CD4-positive, alpha-beta T cell treated with Interleukin-1 beta for 1 hour (primary cell): ENCODE results near the gene CARD14.
A peak's percentile ranks its signal among the peaks of the same experiment; 100 is the strongest.

Experiments used
- DNase-seq, 2 donors: peaks; one replicate each; pipeline ENCODE4 v3.0.0-alpha.2; 2020 to 2022

CARD14 gene

DNA sequence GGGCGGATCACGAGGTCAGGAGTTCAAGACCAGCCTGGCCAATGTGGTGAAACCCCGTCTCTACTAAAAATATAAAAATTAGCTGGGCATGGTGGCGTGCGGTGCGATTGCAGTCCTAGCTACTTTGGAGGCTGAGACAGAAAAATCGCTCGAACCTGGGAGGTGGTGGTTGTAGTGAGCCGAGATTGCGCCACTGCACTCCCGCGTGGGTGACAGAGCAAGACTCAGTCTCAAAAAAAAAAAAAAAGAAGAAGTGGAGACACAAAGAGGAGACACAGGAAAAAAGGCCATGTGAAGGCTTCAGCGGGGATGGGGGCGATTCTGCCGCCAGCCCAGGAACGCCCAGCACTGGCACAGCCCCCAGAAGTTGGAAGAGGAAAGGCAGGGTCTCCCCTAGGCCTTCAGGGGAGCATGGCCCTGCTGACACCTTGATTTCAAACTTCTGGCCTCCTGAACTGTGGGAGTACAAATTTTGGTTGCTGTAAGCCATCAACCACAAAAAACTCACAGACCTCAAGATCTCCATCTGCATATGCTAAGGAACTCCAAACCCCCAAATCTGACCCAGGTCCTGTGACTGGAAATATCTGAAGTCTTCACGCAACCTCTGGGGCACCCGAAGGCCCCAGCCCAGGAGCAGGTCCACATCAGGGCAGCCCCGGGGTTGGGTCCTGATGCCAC is 43.3 kb downstream of the CARD14 start:
- peak in 1 of 2 donors; percentile 52 for DNase-seq

DNA sequence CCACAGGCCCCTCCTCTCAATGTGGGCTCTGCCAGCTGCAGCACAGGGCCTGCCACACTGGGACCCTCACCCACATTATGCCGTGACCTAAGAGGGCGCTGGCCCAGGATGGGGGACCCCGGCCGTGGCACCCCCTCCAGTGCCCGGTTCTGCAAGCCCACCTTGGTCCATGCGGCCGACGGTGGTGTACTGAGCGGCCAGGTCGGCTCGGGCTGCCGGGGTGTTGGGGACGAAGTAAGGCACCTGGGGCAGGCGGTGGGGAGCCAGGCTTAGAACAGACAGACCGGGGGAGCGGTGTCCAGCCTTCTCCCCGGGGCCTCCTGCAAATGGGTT is 43.8 kb downstream of the CARD14 start:
- no peak for DNase-seq

DNA sequence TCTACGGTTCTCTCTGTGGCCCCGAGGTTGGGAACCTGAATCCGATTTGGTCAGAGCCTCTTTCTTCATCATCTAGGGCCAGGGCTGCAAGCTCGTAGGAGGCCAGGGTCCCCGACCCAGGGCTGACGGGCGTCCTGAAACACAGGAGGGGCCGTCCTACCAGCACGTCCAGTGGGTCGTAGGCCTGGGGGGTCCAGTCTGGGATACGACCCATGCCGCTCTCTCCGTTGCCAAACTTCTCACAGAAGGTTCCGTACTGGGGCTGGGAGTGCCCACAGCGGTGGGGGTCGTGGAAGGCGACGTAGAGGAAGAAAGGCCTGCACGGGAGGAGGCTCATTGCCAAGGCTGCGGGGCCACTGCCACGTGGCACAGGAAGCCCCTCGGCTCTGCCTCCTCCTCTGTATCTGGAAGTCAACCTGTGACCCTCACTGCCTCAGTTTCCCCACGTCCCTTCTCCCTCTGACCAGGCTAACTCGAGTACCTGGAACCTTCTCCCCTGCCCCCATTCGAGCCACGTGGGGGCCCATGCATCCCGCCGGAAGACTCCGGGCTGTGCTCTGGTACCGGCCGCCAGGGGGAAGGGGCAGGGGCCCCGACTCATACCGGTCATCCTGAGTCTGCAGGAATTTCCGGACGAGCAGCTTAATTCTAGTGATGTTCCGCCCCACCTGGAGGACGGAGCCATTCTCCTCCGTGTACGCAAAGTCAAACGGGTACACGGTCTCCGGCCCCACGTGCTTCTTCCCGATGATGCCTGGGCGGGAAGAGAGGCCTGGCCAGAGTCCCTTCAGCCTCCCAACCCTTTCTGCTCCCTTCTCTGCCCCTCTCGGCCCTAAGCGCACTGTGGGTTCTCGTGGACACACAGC is 44.4 kb downstream of the CARD14 start:
- no peak for DNase-seq

DNA sequence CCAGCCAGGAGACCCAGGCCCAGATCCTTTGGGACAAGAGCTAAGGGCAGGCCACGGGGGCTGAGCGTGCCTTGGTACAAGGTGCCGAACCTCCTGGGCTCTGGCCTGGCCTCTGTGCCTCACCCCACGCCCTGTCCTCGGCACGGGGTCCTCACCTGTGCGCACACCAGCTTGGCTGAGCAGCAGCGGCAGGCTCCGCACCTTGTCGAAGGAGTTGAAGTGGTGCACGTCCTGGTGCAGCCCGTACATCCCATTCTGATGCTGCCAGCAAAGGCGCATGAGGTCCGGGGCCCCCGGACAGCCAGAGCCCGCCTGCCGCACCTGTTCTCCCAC is 45.0 kb downstream of the CARD14 start:
- no peak for DNase-seq

DNA sequence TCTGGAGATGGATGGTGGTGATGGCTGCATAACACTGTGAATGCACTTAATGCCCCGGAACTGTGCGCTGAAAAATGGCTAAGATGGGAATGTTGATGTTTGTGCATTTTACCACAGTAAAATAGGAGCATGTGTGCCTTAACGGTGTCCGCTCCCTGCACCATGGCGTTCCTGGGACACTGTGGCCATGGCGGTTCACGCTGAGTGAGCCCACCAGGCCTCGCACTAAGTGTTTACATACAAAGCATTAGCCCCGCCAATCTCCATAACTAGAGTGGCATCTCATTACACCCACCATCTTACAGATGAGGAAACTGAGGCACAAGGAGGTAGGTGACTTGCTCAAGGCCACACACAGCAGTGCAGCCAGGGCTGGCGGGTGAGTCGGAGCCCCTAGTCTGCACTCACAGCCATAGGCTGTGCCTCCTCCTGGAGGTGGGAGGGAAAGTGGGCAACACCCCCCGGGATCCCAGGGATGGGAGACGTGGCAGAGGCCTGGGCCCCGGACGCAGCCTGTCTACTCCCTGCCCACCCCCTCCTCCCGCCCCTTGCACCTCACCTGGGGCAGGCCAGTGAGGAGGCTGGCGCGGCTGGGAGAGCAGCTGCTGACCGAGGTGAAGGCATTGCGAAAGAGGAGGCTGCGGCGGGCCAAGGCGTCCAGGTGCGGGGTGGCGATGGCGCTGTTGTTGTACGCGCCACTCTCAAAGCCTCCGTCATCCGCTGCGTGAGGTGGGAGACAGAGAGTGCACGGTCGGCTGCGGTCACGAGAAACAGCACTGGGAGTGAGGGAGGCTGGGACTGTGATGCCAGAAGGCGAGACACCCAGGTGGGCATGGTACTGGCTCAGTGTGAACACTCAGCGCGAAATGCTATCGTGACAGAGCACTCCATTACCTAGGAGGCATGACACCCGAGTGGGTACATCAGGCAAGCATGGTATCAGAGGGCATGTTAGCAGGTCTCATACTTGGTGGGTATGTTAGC is 46.9 kb downstream of the CARD14 start:
- no peak for DNase-seq

DNA sequence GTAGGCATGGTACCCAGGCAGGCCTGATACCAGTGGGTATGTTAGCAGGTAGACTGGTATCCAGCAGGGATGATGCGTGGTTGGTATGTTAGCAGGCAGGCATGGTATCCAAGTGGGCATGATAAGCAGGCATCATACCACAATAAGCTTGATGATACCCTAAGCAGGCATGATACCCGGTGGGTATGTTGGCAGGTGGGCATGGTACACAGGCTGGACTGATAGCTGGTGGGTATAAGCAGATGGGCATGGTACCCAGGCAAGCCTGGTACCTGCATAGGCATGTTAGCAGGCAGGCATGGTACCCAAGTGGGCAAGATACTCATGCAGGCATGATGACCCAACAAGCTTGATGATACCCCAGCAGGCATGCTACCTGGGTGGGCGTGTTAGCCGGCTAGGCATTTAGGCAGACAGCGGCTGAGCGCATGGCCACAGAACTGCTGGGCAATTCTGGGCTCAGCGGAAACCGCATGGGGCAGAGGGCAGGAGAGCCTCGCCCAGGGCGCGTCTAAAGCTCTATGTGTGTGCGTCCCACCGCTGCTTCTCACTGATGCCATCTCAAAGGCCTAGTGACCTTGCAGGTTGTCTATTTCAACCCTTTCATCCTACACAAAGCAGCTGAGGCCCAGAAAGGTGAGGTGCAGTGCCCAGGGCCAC is 48.0 kb downstream of the CARD14 start:
- no peak for DNase-seq

DNA sequence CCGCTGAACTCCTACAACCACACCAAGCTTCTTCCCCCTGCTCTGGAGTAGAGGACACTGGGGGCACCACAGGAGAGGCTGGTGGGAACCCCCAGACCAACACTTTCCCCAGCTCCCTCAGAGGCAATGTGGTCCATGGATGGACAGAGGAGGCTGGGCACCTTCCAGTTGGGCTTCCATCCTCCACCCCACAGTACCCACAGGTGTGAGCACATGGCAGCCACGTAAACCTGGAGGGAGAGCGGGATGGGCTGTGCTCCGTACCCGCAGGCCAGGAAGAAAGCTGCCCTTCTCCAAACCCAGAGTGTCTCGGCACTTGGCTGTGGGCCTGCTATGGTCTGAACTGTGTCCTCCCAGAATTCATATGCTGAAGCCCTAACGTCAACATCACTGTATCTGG is 48.6 kb downstream of the CARD14 start:
- DNase-seq, result no peak

DNA sequence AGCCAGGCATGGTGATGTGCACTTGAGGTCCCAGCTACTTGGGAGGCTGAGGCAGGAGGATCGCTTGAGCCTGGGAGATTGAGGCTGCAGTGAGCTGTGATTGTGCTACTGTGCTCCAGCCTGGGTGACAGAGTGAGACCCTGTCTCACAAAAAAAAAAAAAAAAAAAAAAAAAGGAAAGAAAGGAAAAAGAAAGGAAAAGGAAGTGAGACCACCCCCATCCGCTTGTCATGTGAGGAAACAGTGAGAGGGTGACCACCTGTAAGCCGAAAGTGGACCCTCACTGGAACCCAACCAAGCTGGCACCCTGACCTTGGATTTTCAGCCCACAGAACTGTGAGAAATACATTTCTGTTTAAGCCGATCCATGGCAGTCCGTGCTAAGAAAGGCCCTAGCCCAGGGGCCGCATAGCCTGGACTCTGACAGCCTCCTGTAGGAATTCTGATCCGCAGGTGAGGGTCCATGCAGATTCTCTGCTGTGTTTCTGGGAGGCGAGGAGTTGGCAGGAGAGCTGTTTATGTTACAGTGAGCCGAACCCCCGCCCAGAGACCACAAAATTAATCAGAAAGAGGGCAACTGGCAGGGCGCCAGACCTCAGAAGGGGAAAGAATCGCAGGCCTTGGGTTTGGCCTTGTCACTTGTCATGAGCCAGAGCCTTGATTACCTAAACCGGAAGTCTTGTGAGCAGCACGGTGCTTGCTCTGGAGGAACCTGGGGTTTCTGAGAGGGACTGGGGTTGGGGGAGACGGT is 49.4 kb downstream of the CARD14 start:
- DNase-seq, result peak; percentile 90 to 91

DNA sequence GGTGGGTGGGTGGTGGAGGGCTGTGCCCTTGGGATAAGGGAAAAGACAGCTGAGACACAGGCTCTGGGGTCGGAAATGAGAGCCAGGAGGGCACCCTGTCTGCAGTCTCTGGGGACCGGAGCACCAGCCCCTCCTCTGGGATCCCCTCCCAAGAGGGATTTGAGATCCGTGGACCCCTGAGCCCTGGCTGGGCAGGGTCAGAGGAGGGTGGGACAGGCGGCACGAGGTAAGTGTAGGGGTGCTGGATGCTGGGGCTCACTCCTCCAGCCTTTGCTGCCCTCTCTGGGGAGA is 49.9 kb downstream of the CARD14 start:
- DNase-seq, result no peak

DNA sequence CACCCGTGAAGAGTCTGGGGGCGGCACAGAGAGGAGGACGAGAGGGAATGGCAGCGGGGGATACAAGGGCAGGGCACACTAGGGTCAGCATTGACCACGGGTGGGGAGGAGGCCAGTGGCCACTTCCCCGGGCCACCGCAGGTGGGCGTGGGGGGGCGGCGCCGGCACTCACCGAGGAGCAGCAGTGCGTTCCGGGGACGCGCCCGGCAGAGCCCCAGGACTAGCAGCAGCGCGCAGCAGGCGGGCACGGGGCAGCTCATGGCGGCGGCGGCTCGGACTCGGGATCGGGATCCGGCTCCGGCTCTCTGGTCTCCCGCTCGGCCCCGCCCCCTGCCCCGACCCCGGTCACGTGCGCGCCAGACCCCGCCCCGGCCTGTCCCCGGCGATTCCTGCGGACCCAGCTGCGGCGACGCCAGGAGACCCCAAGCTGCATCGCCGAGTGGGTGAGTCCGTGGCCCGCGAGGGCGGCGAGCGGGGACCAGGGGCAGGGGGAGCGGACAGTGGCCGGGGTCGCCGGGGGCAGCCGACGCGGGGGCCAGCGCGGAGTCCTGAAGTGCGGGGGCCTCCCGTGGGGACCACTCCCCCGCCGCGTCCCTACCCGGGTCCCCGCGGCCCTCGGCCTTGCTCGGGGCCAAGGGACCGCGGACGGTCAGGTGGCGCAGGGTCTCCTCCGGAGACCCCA is 50.4 kb downstream of the CARD14 start, which contains the start of the genes SGSH and SLC26A11:
Gene SGSH (minus strand): TSS at position 280 of the 682 bp plus-strand sequence. CDS start 20 bp downstream, at position 260.
Gene SLC26A11 (plus strand): TSS at position 374 of the 682 bp plus-strand sequence. CDS start 1,134 bp downstream, outside the sequence.
- DNase-seq, result peak; percentile 55 to 60

DNA sequence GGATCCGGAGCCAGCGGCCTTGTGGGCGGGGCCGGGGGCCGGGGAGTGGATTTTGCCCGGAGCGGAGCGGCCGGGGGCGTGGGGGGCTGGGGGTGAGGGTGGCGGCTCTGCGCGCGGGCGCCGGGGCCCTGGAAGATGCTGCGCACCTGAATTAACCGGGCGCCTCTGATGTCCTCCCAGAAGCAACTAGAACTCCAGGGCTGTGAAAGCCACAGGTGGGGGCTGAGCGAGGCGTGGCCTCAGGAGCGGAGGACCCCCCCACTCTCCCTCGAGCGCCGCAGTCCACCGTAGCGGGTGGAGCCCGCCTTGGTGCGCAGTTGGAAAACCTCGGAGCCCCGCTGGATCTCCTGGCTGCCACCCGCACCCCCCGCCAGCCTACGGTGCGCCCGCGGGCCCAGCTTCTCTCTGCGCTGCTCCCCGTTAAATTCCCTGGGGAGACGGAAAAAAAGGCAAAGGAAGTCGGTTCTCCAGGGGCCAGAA is 50.9 kb downstream of the CARD14 start:
- peak; percentile 4 to 10 for DNase-seq

DNA sequence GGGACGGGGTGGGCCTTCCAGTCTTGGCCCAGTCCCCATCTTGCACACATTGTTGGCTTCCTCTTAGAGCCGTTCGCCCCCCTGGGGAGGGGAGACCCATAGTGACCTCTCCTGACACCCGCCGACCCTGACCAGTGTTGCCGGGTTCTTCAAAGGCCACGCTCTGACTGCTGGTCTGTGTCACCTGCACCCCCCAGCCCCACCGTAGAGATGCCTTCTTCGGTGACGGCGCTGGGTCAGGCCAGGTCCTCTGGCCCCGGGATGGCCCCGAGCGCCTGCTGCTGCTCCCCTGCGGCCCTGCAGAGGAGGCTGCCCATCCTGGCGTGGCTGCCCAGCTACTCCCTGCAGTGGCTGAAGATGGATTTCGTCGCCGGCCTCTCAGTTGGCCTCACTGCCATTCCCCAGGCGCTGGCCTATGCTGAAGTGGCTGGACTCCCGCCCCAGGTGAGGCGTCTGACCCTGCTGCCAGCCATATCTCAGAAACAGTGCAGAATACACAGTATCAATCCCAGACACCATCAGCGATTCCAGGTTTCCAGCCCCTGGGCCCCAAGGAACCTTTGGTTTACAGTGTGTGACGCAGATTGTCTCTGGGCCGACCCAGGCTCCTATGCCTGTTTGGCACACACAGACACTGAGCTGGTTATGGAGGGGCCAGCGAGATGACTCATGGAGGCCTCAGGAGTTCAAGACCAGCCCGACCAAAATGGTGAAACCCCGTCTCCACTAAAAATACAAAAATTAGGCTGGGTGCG is 51.7 kb downstream of the CARD14 start:
- DNase-seq, result no peak

DNA sequence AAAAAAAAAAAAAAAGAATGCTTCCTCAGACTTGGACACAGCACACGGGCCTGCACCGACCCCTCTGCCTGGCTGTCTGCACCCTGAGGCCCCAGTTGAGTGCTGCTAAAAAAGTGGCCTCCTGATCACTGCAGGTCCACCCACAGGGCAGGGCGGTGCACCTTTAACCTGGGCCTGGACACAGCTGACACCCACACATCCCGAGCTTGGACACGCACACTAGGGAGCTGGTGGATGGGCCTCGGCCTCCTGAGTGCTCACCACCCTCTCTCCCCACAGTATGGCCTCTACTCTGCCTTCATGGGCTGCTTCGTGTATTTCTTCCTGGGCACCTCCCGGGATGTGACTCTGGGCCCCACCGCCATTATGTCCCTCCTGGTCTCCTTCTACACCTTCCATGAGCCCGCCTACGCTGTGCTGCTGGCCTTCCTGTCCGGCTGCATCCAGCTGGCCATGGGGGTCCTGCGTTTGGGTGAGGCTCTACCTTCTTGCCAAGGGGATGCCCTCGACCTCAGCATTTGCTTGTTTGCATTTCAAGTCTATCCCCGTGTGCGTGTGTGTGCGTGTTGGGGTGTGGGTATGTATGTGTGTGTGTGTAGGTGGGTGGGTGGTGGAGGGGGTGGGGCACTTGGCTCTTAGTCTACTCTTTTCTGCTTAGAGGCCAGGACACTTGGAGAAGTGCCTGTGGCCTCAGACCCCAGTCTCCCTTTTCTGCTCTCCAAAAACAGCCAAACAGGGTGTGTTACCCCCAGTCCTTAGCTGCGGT is 52.7 kb downstream of the CARD14 start:
- DNase-seq, result no peak

DNA sequence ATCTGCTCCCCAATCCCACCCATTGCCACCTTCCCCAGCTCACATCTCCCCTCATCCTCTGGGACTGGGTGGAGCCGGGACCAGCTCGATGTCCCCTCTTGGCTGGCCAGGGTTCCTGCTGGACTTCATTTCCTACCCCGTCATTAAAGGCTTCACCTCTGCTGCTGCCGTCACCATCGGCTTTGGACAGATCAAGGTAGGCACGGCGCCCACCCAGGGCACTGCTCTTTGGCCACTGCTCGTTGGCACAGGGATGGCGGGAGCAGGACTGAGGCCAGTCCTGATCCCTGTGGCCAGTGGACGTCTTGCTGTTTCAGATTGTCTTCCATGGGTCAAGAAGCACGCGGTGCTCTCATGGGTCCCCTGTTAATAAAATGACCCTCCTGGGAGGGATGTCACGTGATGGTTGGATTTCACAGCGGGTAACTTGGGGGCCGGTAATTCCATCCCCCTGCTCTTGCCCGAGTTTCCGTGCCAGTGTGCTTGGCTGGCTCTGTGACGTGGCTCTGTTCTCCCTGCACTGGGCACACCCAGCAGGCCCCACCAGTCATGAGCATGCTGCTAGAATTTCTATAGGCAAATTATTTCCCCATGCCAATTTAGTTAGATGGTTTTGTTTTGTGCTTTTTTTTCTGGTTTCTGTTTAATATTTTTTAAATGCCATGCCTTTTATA is 53.4 kb downstream of the CARD14 start:
- no peak for DNase-seq

DNA sequence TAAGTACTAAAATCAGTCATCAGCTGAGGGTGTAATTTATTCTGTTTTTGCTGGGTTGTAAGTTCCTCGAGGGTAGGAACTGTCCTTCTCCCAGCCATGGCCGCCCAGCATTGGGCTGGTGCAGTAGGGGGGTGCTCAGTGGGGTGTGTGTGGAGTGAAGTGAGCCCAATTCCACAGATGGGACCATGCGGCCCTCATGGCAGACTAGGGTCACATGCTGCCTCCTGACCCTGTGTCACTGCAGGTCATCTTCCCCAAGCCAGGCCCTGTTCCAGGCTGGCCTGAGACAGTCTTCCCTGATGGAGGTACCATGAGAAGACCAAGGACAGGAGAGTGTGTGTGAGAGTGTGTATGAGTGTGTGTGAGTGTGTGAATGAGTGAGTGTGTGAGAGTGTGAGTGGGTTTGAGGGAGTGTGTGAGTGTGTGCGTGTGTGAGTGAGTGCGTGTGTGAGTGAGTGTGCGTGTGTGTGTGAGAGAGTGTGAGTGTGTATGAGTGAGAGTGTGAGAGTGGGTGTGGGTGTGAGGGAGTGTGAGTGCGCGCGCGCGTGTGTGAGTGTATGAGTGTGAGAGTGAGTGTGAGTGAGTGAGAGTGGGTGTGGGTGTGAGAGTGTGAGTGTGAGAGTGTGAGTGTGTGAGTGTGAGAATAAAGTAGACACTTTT is 54.1 kb downstream of the CARD14 start:
- DNase-seq, result no peak

DNA sequence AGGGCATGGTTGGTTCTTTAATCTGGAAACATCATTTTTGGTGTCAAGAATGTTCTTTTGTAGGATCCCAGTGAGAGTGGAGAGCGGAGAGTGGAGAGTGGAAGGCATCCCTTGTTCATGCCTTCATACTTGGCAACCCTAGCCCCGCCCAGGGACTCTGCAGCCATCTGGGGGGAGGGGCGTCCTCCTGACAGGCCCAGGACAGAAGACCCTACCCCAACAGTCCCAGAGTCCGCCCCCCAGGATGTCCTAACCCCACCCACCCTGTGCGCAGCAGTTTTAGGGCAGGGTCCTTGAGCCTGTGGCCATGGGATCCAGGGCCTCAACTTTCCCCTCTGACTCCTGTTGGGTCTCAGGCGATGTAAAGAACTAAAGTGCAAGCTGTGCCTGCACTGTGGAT is 54.9 kb downstream of the CARD14 start:
- DNase-seq, result no peak

DNA sequence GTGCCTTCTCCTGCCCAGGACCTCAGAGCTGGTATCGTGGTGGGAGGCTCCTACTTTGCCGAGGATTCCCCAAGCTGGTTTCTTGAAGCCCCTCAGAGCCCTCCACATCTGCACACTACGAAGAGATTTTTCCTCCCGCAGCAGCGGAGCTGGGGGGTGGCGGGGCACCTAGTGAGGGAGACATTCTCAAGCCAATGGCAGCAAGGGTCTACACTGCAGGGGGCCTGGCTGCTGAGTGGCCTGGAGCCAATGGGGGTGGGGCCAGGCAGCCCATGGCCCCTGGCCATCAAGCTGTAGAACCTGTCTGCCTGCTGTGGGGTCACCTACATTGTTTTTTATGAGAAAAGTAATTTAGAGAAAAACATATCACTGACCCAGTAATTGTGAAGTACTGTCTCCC is 55.4 kb downstream of the CARD14 start:
- DNase-seq, result no peak

DNA sequence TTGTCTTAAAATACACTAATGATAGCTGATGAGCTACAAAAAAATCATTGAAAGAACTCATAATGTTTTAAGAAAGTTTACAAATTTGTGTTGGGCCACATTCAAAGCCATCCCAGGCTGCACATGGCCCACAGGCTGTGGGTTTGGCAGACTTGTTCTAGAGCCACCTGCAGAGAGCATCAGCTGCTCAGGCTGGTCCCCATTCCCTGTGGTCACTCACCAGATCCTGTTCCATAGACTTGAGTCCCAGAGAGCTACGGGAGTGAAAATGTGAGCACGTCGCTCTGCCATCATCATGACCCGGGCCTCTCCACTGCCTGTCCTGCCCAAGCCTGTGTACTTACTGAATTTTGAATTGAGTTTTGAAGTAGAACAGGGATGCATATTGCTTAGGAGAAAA is 57.3 kb downstream of the CARD14 start:
- no peak for DNase-seq

DNA sequence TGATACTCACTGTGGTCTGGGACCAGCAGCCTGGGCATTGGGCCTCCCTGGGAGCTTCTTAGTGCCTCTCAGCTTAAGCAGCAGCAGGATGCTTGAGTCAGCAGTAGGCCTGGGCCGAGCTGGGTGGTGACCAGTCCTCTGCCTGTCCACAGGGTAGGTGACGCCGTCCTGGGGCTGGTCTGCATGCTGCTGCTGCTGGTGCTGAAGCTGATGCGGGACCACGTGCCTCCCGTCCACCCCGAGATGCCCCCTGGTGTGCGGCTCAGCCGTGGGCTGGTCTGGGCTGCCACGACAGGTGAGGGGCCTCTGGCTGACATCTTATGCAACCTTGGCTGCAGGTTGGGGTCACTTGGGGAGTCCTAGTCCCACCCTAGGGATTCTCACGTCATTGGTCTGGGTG is 57.8 kb downstream of the CARD14 start:
- no peak for DNase-seq
